ENCODE measurements around the gene PSMB3.
A peak's percentile ranks its signal among the peaks of the same experiment; 100 is the strongest.
"Not testable (repeated sequence)": the region's sequence is repeated elsewhere in the genome, so short reads cannot be mapped to it uniquely, and the experiment has no call there.

The PSMB3 gene

DNA sequence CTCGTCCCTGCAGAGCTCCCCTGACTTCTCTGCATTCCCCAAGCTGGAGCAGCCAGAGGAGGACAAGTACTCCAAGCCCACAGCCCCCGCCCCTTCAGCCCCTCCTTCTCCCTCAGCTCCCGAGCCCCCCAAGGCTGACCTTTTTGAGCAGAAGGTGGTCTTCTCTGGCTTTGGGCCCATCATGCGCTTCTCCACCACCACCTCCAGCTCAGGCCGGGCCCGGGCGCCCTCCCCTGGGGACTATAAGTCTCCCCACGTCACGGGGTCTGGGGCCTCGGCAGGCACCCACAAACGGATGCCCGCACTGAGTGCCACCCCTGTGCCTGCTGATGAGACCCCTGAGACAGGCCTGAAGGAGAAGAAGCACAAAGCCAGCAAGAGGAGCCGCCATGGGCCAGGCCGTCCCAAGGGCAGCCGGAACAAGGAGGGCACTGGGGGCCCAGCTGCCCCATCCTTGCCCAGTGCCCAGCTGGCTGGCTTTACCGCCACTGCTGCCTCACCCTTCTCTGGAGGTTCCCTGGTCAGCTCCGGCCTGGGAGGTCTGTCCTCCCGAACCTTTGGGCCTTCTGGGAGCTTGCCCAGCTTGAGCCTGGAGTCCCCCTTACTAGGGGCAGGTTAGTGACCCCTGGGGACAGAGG is 36.1 kb upstream of the PSMB3 start:
- no peak for DNase-seq

DNA sequence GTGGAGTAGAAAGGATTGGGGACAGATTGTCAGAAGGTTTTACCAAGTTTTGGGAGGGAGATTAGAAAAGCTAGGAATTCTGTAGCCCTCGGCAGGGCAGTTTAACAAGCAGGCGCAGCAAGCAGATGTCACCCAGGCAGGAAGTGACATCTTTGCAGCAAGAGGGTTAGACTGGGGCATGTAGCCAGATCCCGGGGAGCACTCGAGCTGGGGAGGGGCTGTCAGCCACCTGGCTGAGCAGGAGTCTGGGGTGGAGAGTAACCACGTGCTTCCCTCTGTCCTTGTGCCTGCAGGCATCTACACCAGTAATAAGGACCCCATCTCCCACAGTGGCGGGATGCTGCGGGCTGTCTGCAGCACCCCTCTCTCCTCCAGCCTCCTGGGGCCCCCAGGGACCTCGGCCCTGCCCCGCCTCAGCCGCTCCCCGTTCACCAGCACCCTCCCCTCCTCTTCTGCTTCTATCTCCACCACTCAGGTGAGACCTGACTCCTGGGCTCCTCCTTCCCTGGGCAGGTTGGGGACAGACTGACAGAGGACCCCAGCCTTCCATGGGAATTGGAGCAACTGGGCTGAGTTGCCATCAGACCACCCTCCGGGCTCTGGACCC is 35.3 kb upstream of the PSMB3 start:
- DNase-seq: no peak

DNA sequence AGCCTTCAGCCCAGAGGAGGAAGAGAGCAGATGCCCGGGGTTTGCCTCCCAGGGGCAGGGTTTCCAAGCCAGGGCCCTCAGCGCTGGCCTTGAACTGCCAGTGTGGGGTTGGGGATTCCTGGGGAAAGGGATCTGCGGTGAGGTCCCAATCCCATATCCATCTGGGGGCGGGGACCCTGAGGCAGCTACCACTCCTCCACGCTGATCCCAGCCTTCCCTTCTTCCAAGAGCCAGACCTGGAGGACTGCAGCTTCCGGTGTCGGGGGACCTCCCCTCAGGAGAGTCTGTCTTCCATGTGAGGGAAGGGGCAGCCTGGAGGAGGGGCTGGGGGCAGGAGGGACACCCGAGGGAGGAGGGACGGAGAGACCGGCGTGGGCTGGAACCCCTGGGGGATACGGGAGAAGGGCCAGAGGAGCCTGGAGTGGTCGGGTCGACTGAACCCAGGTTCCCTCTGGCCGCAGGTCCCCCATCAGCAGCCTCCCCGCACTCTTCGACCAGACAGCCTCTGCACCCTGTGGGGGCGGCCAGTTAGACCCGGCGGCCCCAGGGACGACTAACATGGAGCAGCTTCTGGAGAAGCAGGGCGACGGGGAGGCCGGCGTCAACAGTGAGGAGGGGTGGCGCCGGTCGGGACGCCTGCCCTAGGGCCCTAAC is 33.1 kb upstream of the PSMB3 start:
- no peak for DNase-seq

DNA sequence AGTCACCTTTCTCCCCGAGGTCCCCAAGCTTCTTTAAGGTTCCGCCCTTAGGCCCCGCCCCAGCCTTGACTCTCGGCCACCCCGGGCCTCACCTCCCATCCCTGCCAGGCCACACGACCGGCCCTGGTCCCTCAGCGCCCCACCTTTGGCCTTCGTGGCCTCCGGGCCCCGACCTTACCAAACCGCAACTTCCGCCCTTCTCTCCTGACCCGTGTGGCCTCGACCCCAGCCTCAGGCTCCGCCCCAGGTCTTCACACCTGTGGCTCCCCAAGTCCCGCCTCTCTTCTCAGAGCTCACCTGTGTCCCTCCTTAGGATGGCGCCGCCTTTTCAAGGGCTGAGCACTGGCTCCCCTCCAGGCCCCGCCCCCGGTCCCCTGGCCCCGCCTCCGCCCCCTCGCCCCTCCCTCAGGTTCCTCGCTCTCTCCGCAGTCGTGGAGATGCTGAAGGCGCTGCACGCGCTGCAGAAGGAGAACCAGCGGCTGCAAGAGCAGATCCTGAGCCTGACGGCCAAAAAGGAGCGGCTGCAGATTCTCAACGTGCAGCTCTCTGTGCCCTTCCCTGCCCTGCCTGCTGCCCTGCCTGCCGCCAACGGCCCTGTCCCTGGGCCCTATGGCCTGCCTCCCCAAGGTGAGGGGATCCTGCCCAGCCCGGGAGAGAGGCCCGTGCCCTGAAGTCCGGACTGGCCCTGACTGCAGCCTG is 32.4 kb upstream of the PSMB3 start:
- no peak for DNase-seq

DNA sequence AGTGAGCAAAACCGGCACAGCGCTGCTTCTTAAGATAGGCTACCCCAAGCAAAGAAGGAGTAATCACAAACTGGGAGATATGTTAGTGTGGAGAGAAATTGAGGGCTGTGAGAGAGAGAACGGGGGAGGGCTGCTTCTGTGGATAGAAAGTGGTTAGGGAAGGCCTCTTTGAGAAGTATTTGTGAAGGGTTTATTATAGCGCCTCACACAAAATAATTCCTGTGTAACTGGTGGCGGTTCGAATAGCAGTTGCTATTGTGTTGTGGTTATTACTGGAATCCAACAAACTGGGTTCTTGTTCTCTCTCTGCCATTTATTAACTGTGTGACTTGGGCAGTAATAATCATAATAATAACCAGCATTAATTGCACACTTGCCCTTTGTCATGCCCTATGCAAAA is 31.6 kb upstream of the PSMB3 start:
- no peak for DNase-seq

DNA sequence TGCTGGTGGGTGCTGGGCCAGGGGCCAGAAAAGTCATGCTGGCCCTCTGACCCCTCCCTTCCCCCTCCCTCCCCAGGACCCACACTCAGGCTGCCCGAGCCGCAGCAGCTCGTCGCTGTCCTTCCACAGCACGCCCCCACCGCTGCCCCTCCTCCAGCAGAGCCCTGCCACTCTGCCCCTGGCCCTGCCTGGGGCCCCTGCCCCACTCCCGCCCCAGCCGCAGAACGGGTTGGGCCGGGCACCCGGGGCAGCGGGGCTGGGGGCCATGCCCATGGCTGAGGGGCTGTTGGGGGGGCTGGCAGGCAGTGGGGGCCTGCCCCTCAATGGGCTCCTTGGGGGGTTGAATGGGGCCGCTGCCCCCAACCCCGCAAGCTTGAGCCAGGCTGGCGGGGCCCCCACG is 30.7 kb upstream of the PSMB3 start:
- DNase-seq: no peak

DNA sequence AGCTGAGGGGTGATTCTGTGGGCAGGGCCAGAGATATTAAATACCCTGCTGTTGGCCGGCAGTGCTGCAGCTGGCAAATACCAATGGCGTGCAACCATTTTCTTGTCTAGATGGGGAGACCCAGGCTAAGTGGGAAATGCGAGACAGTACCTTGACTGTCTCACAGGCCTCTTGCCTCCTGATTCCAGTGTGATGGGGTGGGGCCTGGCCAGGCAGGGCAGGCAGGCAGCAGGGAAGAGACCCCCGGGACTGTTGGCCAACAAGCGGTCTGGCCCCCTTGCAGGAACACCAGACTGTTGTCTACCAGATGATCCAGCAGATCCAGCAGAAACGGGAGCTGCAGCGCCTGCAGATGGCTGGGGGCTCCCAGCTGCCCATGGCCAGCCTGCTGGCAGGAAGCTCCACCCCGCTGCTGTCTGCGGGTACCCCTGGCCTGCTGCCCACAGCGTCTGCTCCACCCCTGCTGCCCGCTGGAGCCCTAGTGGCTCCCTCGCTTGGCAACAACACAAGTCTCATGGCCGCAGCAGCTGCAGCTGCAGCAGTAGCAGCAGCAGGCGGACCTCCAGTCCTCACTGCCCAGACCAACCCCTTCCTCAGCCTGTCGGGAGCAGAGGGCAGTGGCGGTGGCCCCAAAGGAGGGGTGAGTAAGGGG is 28.1 kb upstream of the PSMB3 start:
- peak; percentile 45 for DNase-seq

DNA sequence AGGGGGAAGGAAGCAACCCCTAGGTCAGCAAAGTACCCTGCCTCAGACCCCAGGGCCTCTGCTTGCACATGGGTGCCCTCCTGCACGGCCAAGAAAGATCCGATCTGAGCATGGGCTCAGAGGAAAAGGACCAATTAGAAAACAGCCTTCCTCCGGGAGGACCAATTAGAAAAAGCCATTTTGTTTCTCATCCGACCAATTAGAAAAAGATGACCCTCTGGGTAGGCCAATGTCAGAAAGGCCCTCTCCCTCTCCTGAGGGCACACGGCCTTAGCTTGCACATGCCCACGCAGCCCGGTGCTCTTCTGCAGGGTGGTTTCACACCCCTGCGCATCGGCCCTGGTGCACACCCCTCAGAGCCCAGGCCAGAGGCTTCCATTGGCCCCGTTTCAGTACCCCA is 27.5 kb upstream of the PSMB3 start:
- DNase-seq: no peak

DNA sequence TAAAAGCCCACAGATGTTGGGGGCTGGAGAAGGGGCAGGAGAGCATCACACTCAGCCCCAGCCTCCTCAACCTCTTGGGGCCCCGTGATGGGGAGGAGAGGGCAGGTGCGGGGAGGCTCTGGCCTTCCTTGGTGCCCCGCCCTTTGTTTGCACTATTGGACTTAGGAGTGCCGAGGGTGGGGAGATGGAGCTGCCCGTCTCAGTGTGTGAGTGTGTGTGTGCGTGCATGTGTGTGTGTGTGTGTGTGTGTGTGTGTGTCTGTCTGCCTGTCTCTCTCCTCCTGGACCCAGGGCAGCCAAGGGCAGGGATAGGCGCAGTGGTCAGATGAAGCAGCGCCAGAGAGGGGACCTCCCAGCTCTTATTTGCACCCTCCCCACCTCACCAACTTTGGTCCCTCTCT is 26.4 kb upstream of the PSMB3 start:
- DNase-seq: not testable (repeated sequence)

DNA sequence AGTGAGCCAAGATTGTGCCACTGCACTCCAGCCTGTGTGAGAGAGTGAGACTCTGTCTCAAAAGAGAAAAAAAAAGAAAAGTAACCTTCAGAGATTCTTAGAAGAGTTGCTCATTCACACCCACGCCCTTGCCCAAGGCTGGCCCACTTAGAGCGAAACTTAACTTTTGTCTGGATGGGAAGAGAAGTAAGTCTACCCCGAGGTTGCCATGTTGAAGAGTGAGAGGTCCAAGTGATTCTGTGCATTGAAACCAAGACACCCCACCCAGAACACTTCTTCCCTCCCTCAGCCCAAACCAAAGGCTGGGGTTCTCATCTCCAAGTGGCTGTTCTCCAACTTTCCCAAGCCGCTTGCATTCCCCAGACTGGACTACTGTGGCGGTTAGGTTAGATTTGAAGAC is 24.8 kb upstream of the PSMB3 start:
- no peak for DNase-seq

DNA sequence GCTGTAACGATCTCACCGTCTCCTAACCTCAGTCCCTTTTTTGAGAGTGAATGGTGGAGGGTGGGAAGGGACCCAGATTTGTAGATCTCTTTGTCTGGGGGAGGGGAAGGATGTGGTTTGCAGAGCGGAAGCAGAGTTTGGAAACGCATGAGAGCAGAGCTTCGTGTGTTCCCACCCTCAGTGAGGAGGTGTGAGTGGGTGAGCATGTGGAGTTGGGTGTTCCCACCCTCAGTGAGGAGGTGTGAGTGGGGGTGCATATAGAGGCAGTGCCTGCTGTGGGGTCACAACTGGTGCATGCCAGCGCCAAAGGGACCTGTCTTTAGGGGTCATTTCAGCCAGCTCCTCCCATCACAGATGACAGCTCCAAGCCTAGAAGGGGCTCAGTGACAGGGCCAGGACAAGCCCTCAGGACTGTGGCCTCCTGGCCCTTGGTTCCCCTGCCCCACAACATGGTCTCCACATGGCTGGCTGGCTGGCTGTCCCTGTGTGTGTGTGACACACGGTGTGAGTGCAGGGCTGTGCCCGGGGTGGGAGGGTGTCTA is 24.2 kb upstream of the PSMB3 start:
- DNase-seq: no peak

DNA sequence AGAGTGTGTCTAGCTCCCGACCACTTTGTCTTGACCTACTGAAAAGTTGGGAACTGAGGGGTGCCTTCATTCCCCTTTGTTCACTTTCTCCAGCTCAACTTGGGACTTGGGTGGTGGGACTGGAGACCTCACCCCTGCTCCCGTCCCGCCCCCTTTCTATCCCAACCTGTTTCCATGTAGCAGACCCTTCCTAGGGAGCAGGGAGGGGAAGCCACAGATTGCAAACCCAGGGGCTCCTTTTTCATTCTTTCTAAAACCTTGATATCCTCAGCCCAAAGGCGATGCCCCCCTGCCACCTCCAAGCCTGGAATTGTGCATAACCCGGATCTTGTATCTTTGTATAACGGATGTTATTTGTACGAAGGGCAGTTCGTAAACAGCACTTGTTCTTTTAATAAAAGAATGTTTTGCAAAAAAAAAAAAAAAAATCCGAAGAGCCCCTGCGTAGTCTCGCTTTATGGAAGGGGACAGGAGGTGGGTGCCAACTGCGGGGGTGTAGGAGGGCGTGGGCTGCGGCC is 23.1 kb upstream of the PSMB3 start:
- DNase-seq: no peak

DNA sequence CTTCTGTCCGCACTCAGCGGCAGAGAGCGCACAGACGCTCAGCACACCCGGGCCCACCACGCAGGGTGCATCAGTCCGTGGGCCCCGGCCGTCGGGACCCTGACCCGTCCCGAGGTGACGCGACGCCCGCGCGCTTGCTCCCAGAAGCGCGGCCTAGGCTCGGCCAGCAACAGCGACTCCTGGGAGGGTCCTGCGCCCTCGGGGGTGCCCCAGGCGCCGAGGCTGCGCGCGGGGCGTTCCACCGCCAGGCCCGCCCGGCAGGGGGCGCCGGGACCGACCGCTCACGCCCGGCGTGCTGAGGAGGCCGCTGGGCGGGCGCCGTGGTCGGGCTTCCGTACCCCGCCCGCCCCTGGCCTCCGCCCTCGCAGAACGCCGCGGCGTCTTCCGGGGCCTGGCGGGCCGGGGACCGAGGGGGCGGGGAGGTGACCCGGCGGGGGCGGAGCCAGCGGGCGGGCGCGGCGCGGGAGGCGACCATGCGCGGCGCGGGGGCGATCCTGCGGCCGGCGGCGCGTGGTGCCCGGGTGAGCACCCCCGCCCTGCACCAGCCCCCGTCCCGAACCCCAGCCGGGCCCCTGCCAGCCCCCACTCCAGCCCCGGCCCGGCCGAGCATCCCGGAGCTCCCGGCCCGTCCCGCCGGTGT is 22.5 kb upstream of the PSMB3 start, which contains the start of gene CISD3:
TSS of gene CISD3 (plus strand) at position 456 of the 640 bp plus-strand sequence. CDS start at position 474, 18 bp downstream.
- peak; percentile 90 for DNase-seq

DNA sequence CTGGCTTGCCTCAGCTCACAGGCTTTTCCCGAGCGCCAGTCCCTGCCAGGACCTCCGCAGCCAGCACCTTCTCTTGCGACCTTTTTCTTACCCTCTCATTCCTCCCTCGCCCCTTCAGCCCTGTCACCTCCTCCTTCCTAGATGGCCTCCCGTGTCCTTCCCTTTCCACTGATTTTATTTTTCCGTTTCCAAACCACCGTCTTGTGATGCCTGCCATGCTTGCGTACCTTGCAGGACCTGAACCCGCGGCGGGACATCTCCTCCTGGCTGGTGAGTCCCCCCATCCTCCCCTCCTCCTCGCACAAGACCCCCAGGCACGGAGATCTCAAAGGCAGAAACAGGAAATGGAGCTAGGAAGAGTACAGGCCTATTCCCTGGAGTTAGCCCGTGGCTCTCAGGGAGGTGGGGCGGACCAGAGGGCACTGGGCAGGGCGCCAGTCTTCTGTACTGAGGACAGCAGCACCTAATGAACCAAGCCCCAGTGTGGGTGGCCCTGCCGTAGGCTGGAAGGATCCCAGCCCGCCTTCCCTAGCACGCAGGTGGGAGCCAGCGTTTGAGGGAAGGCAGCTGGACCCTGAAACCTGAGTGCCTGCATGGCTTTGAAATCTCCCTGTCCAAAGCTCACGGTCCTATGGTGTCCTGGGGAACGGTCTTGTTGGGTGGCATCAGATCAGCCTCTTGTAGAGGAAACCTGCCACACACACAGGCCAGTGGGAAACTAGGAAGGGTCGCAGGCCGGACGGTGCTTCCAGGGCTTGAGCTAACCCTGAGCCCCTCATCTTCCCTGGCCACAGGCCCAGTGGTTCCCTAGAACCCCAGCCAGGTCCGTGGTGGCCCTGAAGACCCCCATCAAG is 21.8 kb upstream of the PSMB3 start:
- peak; percentile 53 for DNase-seq

DNA sequence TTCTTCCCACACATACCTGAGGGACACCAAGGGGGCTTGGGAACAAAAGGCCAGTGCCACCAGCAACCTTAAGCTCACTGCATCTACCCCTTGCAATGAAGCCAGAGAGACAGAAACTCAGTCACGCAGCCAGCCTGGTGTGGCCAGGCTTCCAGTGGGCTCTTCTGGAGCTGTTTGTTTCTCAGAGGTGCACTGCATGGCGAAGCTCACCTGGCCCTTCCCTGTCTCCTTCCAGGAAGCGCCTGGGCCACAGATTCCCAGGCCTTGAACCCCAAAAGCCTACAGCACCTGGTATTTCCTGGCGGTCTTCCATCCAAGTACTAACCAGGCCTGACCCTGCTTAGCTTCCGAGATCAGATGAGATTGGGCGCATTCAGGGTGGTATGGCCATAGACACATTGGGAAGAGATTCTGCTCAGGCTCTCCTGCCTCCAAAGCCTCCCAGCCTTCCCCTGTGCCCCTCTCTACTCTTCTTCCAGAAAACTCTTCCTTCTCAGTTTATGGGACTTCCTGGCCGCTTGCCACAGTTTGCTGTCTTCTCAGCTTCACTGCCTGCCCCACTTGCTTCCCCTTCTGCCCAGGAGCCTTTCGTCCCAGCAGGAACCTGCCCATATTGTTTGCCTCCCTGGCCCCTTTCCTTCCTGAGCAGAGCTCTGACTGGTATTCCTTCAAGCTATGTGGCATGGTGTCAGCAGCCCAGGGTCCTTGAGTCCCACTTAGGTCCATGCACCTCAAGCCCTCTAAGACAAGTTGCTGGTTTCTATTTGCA is 20.8 kb upstream of the PSMB3 start:
- DNase-seq: no peak

DNA sequence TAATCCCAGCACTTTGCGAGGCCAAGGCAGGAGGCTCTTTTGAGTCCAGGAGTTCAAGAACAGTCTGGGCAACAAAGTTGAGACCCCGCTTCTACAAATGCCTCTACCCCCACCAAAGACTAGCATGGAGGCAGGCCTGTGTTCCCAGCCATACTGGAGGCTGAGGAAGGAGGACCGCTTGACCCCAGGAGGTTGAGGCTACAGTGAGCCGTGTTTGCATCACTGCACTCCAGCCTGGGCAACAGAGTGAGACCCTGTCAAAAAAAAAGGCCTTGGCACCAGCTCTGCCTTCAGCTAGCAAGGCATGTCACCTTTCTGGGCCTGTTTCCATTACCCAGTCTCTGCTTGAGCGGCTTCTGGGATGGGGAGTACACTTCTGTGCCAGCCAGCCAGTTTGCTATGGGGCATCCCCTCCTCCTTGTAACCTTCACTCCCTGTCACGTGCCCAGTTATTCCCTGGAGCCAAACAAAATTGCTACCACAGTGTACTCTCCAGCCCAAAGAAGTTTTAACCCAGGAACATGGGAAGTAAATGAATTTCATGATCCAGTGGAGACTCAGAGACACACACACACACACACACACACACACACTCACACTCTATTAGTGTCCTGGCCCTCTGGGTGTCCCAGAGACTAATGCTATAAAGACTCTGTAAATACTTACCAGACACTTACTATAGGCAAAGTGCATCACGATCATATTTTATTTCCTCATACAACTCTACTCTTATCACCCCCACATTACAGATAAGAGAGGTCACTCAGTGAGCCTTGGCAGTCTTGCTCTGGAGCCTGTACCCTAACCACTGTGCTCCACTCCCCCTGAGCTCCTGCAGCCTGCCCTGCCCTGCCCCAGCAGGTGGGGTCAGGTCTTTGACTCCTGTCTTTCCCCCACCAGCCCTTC is 19.9 kb upstream of the PSMB3 start:
- no peak for DNase-seq

DNA sequence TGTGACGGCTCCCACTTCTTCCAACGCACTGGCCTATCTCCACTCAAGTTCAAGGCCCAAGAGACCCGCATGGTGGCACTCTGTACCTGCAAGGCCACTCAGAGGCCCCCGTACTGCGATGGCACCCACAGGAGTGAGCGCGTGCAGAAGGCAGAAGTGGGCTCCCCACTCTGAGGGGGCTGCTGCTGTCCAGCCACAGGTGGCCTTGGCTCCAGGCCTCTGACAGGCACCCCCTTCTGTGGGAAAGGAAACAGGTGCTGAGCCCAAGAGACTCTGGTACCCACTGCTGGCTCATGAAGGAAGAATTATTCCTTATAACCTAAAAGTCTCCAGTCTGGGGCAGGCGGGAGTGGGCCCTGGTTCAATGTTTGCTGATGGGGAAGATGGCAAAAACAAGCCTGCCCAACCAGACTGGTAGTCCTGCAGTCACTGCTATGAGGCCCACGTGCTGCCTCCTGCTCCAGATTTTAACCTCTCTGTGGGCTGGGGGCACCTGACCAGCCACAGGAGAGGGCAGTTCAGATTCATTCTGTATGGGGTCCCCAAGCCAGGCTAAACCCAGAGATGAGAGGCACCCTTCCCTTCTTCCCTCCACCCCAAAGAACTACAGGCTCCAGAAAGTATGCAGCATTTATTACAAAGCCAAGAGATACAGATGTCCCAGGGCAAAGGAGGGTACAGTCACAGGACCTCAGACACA is 19.1 kb upstream of the PSMB3 start:
- DNase-seq: no peak

All from fibroblast of skin of scalp (primary cell).